HUES64 (cell line): ENCODE measurements around the gene EDN2.

ENCODE experiments used
- H3K27ac ChIP-seq: 2 replicates; pipeline ENCODE4 v1.7.0; 2013; ENCODE audit warnings: low read depth, low read length, inconsistent platforms
- H3K27me3 ChIP-seq: 2 replicates; pipeline ENCODE4 v1.6.1; 2013; ENCODE audit warnings: mild to moderate bottlenecking, low read length; ENCODE audit not compliant: insufficient read depth
- H3K36me3 ChIP-seq: 2 replicates; pipeline ENCODE4 v1.6.1; 2013; ENCODE audit warnings: mild to moderate bottlenecking, low read length; ENCODE audit not compliant: insufficient read depth
- H3K4me1 ChIP-seq: 2 replicates; pipeline ENCODE4 v1.6.1; 2013; ENCODE audit warnings: mild to moderate bottlenecking, low read length, moderate library complexity; ENCODE audit not compliant: insufficient read depth
- H3K4me3 ChIP-seq: 2 replicates; pipeline ENCODE4 v1.5.1; 2013; ENCODE audit warnings: mild to moderate bottlenecking, low read length, moderate library complexity
- H3K9ac ChIP-seq: 2 replicates; pipeline ENCODE4 v1.6.1; 2013; ENCODE audit warnings: mild to moderate bottlenecking, low read depth, low read length
- H3K9me3 ChIP-seq: 2 replicates; pipeline ENCODE4 v1.6.1; 2013; ENCODE audit warnings: low read depth, low read length; ENCODE audit not compliant: insufficient read depth
- WGBS: fragments of 150-250, 120-280 bp; methylation state at CpG from one replicate; pipeline ENCODE4 v1.1.7; 2013; ENCODE audit warnings: missing lambda C conversion rate; 5-methylcytosine and 5-hydroxymethylcytosine counted together

The EDN2 gene

DNA sequence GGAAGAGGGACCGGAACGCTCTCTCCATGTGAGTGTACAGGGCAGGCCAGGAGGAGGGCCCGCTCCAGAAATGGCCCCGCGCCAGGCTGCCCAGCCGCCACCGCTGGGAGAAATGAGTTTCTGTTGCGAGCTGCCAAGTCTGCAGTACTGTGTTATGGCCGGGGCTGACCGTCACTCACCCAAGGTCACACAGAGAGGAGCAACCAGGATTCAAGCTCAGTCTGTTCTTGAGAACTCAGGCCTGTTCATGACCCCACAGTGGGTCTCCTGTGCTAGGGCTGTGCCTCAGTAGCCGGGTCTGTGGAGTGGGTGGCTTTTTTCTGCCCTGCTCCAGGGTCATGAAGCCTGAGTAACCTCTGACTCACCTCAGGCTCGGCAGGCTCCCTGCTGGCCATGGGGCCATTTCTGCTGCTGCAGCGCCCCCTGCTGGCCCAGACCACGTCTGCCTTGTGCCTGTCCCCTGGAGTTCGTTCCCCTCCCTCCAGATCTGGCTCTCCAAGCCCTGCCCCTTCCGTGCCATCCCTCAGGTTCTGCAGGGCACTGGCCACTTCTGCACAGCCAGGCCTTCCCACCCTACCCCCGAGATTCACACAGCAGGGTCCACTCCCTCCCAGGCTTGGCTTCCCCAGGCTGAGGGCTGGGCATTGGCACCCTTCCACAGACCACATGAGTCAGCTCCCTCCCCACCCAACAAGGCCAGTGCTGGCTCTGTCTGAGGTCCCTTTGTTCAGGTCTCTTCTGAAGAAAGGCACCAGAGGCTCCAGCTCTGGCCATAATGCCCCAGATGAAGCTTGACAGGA is 51.8 kb downstream of the EDN2 start:
- WGBS: 52% methylated on average over 17 of the region's 17 CpGs
- Histone ChIP-seq H3K27ac (no peak overlapping the region), H3K36me3 (no peaks in the 10 kb centered on the region), H3K9ac (no peak overlapping the region), H3K4me1 (peaks cover 21% of the 10 kb centered on the region), H3K4me3 (no peak overlapping the region), H3K9me3 (no peaks in the 10 kb centered on the region), H3K27me3 (no peaks in the 10 kb centered on the region)

DNA sequence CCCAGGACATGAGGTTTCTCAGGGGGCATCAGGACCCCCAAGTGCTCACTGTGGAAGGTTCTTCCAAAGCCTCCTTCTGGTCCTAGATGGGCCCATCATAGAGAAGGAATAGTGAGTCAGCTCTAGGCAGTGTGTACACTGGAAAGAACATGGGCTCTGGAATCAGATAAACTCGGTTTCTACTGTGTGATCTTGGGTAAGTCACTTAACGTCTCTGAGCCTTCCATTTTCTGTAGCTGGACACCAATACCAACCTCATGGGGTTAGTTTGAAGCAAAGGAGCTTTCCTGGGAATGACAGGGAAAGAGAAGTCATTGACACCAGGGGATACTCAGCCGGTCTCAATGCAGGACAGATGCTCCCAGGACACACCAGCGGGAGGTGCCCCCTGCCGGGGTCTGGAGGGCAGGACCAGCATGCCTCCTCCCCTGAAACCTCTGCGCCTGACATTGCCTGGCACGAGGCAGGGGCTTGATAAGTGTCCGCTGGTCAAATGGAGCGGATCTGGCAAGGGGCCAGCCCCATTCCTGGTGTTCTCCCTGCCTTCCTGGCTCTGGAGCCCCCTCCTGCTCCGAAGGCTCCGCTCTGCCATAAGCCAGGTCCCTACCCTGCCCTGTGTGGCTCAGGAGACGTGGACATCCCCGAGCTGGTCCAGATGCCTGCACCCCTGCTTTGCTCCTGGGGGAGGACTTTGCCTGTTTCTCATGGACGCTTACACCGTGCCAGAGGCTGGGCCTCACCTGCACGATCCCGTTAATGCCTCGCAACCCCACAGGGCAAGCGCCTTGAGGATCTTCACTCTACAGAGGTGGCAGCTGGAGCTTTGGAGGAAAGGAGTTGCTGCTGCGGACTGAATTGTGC is 52.8 kb downstream of the EDN2 start:
- Histone ChIP-seq H3K4me1 (peaks cover 17% of the 10 kb centered on the region), H3K4me3 (no peak overlapping the region), H3K36me3 (no peaks in the 10 kb centered on the region), H3K9me3 (no peaks in the 10 kb centered on the region), H3K9ac (no peak overlapping the region), H3K27me3 (no peaks in the 10 kb centered on the region), H3K27ac (no peak overlapping the region)
- 90% methylated on average over 20 of the region's 20 CpGs for WGBS

DNA sequence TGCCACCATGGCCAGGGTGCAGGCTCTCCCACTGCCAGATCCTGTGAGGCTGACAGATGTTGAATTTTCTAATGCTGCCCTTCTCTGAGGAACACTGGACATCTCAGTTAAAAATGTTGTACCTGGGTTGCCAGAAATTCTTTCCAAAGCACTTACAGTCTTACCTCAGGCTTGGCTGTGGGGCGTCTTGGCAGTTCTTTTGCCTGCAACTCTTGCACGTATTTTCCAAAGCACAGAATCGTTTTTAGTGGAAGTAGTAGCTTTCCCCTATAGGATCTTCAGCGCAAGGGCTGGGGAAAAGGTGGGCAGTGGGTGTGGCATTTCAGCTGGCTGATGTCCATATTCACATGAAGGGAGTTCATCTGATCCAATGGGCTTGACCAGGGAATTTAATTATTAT is 53.9 kb downstream of the EDN2 start:
- no peaks in the 10 kb centered on the region for H3K9me3 ChIP-seq
- no peaks in the 10 kb centered on the region for H3K36me3 ChIP-seq
- no peak overlapping the region for H3K4me3 ChIP-seq
- H3K4me1 ChIP-seq: peaks cover 5% of the 10 kb centered on the region; the same call in 1 of the 2 replicates
- H3K27ac ChIP-seq: no peak overlapping the region
- no peak overlapping the region for H3K9ac ChIP-seq
- WGBS: 87% methylated on average over 4 of the region's 4 CpGs
- no peaks in the 10 kb centered on the region for H3K27me3 ChIP-seq

DNA sequence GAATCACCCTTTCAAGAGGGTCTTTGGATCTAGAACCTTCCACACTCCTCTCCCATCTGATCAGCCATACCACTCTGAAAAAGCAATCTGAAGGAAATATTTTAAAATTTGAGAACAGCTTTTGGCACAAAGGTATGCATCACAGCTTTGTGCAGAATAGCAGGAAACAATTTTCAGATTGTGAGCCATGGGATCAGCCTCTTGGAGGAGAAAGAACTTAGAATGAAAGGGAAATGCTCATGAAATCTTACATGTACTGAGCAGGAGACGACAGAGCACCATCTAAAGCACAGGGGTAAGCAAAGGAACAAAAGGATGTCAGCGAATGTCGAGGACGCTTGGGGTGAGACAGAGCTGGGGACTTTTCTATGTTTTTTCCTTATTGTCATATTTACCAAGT is 54.4 kb downstream of the EDN2 start:
- H3K4me3 ChIP-seq: no peak overlapping the region
- WGBS: 86% methylated on average over 4 of the region's 4 CpGs

DNA sequence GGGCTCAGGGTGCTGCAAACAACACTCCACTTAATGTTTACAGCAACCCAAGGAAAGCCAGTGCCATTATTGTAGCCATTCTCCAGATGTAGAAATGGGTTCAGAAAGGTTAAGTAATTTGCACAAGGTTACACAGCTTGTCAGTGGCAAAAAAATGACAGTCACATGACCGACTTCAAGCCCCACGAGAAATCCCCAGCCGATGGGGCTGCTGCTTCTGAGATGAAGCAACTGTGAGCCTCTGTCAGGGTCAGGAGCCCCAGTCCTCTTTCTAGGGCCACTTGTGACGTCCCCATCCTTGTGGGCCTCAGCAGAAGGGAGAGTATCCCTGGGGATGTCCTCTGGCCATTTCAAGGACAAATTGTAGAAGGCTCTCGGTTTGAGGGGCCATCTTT is 54.8 kb downstream of the EDN2 start:
- Histone ChIP-seq H3K9ac (no peak overlapping the region), H3K4me3 (no peak overlapping the region), H3K9me3 (no peaks in the 10 kb centered on the region), H3K36me3 (no peaks in the 10 kb centered on the region), H3K27me3 (no peaks in the 10 kb centered on the region), H3K27ac (no peak overlapping the region), H3K4me1 (no peaks in the 10 kb centered on the region)
- WGBS: 90% methylated on average over 5 of the region's 5 CpGs

More for the DNA sequence above, 54.4 kb downstream of the EDN2 start:
- 0 out of 2 replicates have a peak, but pooled peaks cover under 1% of the 10 kb centered on the region for H3K4me1 ChIP-seq
- no peak overlapping the region for H3K27ac ChIP-seq
- H3K27me3 ChIP-seq: no peaks in the 10 kb centered on the region
- no peak overlapping the region for H3K9ac ChIP-seq
- no peaks in the 10 kb centered on the region for H3K9me3 ChIP-seq
- H3K36me3 ChIP-seq: no peaks in the 10 kb centered on the region
